Skeletal muscle tissue (tissue), 4 donors: Measurements from ENCODE around the gene ARSI. TPM values are rescaled to one million over a fixed set of nuclear protein-coding genes. Genes with fewer than 3 reads are reported as not detected.

ENCODE experiments used
- H3K27ac ChIP-seq: one replicate; pipeline ENCODE4 v1.7.0; 2013; ENCODE audit warnings: mild to moderate bottlenecking, low read depth, low read length, inconsistent platforms
- H3K27me3 ChIP-seq, 3 donors: one replicate each; pipeline ENCODE4 v1.7.0; 2013; ENCODE audit warnings: low read length in 3 of 3; ENCODE audit not compliant: control insufficient read depth in 3 of 3, insufficient read depth in 3 of 3
- H3K36me3 ChIP-seq, 3 donors: one replicate each; pipeline ENCODE4 v1.7.0; 2013; ENCODE audit warnings: low read length in 3 of 3; ENCODE audit not compliant: control insufficient read depth in 3 of 3, insufficient read depth in 3 of 3
- H3K4me1 ChIP-seq, 3 donors: one replicate each; pipeline ENCODE4 v1.7.0; 2013; ENCODE audit warnings: low read length in 3 of 3, mild to moderate bottlenecking in 3 of 3; ENCODE audit not compliant: control insufficient read depth in 3 of 3, insufficient read depth in 3 of 3
- H3K4me3 ChIP-seq, 3 donors: one replicate each; pipeline ENCODE4 v1.7.0; 2013; ENCODE audit warnings: low read length in 3 of 3
- H3K9ac ChIP-seq, 3 donors: one replicate each; pipeline ENCODE4 v1.7.0; 2013; ENCODE audit warnings: low read length in 3 of 3, mild to moderate bottlenecking in 3 of 3, moderate library complexity in 2 of 3, low read depth in 1 of 3
- H3K9me3 ChIP-seq, 3 donors: one replicate each; pipeline ENCODE4 v1.7.0; 2013; ENCODE audit warnings: low read length in 3 of 3; ENCODE audit not compliant: control insufficient read depth in 3 of 3
- total RNA-seq: library from RNA; depleted of rRNA; stranded (reverse); fragments of >200 nt; gene quantifications from one replicate; pipeline ENCODE4 v1.2.3, GENCODE V29; 2014
- donor health status: Osteomylitis.

Gene ARSI
- total RNA-seq, 1 donor from 2014 or later: 9.9 TPM

- Histone ChIP-seq H3K36me3 (no peaks in the 10 kb centered on the region), H3K27ac (no peak overlapping the region), H3K4me1 (no peaks in the 10 kb centered on the region), H3K27me3 (peaks cover 0 to 15% (median 14%) of the 10 kb centered on the region in 3 donors), H3K9me3 (no peaks in the 10 kb centered on the region), H3K4me3 (no peak overlapping the region), H3K9ac (no peak overlapping the region)
These were observed 15.9 kb downstream of the ARSI start for GRCh38 chr5:150286820-150287219.

GRCh38 chr5:150285114-150285513 lies 17.6 kb downstream of the ARSI start:
- no peaks in the 10 kb centered on the region for H3K4me1 ChIP-seq
- H3K27ac ChIP-seq: no peak overlapping the region
- peaks cover 0 to 13% (median 10%) of the 10 kb centered on the region in 3 donors for H3K27me3 ChIP-seq
- H3K4me3 ChIP-seq: no peak overlapping the region
- H3K9ac ChIP-seq: no peak overlapping the region
- no peaks in the 10 kb centered on the region for H3K9me3 ChIP-seq
- H3K36me3 ChIP-seq: no peaks in the 10 kb centered on the region

DNA sequence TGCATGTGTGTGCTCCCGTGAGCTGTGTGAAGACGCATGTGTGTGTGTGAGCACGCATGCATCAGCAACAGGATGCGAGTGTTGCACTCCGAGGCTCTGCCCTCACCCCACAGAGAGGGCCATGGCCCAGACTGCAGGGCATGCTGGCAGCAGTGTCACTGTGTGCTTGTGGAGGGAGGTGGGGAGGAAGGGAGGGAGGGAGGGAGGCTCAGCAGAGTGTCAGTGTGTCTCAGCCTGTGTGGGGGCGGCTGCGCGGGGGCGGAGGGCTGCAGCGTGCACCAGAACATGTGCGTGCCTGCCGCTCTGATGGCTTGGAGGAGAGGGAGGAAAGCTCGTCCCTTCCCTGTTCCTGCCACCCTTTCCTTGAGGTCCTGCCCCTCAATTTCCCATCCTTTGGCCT lies 18.4 kb downstream of the ARSI start:
- Histone ChIP-seq H3K27me3 (peaks cover 0 to 13% (median 2%) of the 10 kb centered on the region in 3 donors), H3K9me3 (no peaks in the 10 kb centered on the region)

DNA sequence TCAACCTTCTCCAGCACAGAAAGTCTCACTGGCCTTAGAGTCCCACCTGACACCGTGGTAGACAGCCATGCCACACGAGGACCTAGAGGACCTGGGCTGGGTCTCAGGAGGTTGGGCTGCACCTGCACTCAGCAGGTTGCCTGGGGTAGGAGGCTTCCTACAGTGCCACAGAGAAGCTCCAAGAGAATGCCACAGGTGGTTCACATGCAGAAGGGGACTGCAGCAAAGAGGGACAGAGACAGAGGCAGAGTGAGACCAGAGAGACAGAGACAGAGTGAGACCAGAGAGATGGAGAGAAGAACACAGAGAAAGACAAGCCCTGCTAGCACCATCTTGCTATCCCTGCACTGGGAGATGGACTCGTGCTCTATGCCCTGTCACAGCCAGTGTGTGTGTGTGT lies 18.8 kb downstream of the ARSI start:
- no peak overlapping the region for H3K27ac ChIP-seq
- no peaks in the 10 kb centered on the region for H3K9me3 ChIP-seq
- H3K4me3 ChIP-seq: no peak overlapping the region
- peaks cover 0 to 13% (median 0%) of the 10 kb centered on the region in 3 donors for H3K27me3 ChIP-seq
- no peaks in the 10 kb centered on the region for H3K4me1 ChIP-seq
- no peak overlapping the region for H3K9ac ChIP-seq
- H3K36me3 ChIP-seq: no peaks in the 10 kb centered on the region

More for the DNA sequence above, 18.4 kb downstream of the ARSI start:
- no peak overlapping the region for H3K27ac ChIP-seq
- no peak overlapping the region for H3K9ac ChIP-seq
- no peak overlapping the region for H3K4me3 ChIP-seq
- no peaks in the 10 kb centered on the region for H3K36me3 ChIP-seq
- H3K4me1 ChIP-seq: no peaks in the 10 kb centered on the region

GRCh38 chr5:150281987-150282386 lies 20.7 kb downstream of the ARSI start:
- Histone ChIP-seq H3K9ac (no peak overlapping the region), H3K27ac (no peak overlapping the region), H3K4me1 (no peaks in the 10 kb centered on the region), H3K27me3 (peaks cover 0 to 13% (median 0%) of the 10 kb centered on the region in 3 donors), H3K36me3 (no peaks in the 10 kb centered on the region), H3K9me3 (no peaks in the 10 kb centered on the region), H3K4me3 (no peak overlapping the region)

- Histone ChIP-seq H3K9me3 (no peaks in the 10 kb centered on the region), H3K4me1 (no peaks in the 10 kb centered on the region), H3K4me3 (no peak overlapping the region), H3K27ac (no peak overlapping the region), H3K9ac (no peak overlapping the region), H3K27me3 (peaks cover 0 to 10% (median 0%) of the 10 kb centered on the region in 3 donors), H3K36me3 (no peaks in the 10 kb centered on the region)
These were observed 23.2 kb downstream of the ARSI start for GRCh38 chr5:150279330-150280020.

DNA sequence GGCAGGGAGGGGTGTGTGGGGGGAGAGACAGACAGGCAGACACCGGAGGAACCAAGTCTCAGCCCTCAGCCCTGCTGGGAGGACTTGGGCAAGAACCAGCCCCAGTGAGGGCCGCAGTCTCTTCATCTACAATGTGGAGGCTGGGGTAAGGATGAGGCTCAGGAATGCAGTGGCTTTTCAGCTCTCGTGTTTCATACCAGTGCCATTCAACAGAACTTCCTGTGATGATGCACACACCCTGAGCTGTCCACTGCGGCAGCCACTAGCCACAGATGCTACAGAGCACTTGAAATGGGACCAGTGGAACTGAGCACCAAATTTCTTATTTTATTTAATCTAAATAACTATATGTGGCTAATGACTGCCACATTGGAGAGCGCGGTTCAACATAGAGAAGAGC lies 23.8 kb downstream of the ARSI start:
- no peak overlapping the region for H3K9ac ChIP-seq
- no peaks in the 10 kb centered on the region for H3K9me3 ChIP-seq
- no peaks in the 10 kb centered on the region for H3K36me3 ChIP-seq

DNA sequence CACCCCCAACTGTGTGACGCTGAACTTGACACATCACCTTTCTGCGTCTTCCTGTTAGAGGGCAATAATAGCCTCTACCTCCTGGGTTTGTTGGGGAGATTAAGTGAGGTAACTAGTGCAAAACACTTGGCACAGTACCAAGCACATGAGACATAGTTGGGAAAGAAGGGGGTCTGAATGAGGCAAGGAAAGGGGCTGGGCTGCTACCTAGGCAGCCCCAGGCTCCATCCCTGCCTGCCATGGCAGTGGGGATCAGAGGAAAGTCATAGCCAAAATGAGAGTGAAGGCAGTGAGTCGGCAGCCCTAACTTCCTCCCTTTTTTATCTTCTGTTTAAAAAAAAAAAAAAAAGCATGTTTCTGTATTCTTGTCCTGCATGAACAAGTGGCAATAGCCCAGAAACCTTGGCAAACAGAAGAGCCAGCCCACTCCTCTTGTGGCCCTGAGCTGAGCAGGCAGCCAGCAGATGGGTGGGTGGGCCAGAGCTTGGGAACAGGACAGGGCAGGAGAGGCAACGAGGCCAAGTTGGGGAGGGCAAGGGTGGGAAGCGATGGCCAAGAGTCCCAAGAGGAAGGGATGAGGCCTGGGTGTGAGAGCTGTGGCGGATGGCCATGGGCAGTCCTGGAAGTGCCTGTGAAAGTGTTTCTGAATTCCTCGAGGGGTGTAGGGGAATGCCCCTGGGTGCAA lies 24.5 kb downstream of the ARSI start:
- H3K9ac ChIP-seq: no peak overlapping the region
- H3K27me3 ChIP-seq: peaks cover 0 to 7% (median 0%) of the 10 kb centered on the region in 3 donors
- no peaks in the 10 kb centered on the region for H3K4me1 ChIP-seq
- no peak overlapping the region for H3K4me3 ChIP-seq
- no peak overlapping the region for H3K27ac ChIP-seq
- H3K9me3 ChIP-seq: no peaks in the 10 kb centered on the region
- no peaks in the 10 kb centered on the region for H3K36me3 ChIP-seq

More for the DNA sequence above, 23.8 kb downstream of the ARSI start:
- H3K27me3 ChIP-seq: peaks cover 0 to 7% (median 0%) of the 10 kb centered on the region in 3 donors
- no peaks in the 10 kb centered on the region for H3K4me1 ChIP-seq
- H3K4me3 ChIP-seq: no peak overlapping the region
- H3K27ac ChIP-seq: no peak overlapping the region

DNA sequence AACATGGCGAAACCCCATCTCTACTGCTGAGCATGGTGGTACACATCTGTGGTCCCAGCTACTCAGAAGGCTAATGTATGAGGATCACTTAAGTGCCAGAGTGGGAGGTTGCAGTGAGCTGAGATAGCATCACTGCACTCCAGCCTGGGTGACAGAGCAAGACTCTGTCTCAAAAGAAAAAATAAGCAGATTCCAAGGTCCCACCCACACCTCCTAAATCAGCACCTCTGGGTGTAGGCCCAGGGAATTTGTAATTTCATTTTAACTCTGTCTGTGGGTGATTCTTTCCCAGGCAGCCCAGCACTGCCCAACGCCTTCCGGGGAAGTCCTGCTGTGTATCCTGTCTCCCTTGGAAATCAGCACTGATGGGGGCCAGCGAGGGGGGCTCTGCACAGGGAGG lies 25.7 kb downstream of the ARSI start:
- H3K4me1 ChIP-seq: no peaks in the 10 kb centered on the region
- H3K4me3 ChIP-seq: no peak overlapping the region
- H3K36me3 ChIP-seq: no peaks in the 10 kb centered on the region
- no peak overlapping the region for H3K9ac ChIP-seq
- H3K27ac ChIP-seq: no peak overlapping the region
- peaks cover 0 to 7% (median 0%) of the 10 kb centered on the region in 3 donors for H3K27me3 ChIP-seq
- no peaks in the 10 kb centered on the region for H3K9me3 ChIP-seq

DNA sequence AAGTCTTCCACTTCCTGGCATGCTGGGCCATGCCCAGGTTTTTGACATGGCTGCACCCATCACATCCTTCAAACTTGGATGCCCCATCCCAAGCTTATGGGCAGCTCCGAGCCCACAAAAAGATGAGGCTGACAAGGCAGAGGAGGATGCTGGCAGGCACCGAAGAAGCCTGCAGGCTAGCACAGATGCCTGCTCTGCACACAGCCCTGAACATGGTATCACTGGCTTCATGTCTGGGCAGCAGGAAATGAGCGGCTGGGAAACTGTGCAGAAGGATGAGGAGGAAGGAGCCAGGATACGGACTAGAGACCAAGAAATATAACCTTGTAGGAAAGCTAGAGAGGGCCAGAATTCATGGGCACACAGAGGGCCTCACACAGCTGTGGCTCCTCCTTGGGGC lies 27.9 kb downstream of the ARSI start:
- Histone ChIP-seq H3K27me3 (peaks cover 0 to 4% (median 0%) of the 10 kb centered on the region in 3 donors), H3K9me3 (no peaks in the 10 kb centered on the region), H3K4me3 (no peak overlapping the region), H3K27ac (no peak overlapping the region), H3K9ac (no peak overlapping the region), H3K36me3 (no peaks in the 10 kb centered on the region), H3K4me1 (peaks cover 6 to 18% (median 12%) of the 10 kb centered on the region in 3 donors)
